Erythroblast (primary cell): Measurements from ENCODE around the gene IGSF8.

Experiments
- GATA1 ChIP-seq: IDR thresholded peaks from 2 replicates; pipeline ENCODE4 v1.6.1; 2011; ENCODE audit warnings: low read depth, mild to moderate bottlenecking, control low read depth, low read length, moderate library complexity
- POLR2A ChIP-seq: IDR thresholded peaks from 2 replicates; pipeline ENCODE4 v1.6.1; 2011; ENCODE audit warnings: mild to moderate bottlenecking, low read length

- TF ChIP-seq POLR2A = no peak
- TF ChIP-seq GATA1 = no peak
Observed at GRCh38 chr1:160048335-160048734, 50.1 kb downstream of the IGSF8 start.
